ENCODE data around the gene SMAD6.

DNA sequence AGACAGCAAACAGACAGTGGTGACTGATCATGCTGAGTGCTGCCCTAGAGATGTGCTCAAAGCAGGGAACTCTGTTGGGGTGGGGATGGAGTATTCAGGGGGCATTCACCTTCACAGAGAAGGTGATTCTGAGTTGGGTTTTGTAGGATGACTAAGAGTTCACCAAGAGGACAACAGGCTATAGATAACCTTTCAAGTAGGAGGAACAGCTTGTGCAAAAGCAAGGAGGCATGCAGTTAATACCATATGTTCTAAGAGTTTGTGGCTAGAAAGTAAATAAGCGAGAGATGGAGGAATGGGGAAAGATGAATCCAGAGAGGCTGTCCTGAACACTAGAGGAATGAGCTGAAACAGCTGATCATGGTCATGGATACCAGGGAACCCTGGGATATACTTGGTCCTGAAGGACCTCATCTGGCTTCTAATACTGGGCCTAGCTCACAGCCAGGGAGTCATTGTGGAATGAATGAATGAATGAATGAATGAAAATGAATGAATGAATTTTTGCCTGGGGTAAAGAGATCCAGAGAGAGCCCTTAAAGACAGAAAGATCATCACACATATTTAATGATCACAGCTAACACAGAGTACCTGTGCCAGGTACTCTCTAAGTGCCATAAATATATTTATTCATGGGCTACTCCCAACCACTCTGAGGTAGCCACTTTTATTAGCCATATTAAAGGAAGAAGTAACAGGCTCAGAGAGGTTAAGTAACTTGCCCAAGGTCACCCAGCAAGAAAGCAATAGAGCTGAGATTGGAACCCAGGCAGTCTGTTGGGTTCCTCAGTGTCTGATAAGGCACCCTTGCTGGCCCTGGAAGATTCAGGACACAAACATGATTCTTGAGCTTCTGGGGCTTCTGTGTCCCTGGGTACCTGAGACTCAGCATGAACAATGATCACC, 22.0 kb downstream of the SMAD6 start:
- TF ChIP-seq, protein P1, sequence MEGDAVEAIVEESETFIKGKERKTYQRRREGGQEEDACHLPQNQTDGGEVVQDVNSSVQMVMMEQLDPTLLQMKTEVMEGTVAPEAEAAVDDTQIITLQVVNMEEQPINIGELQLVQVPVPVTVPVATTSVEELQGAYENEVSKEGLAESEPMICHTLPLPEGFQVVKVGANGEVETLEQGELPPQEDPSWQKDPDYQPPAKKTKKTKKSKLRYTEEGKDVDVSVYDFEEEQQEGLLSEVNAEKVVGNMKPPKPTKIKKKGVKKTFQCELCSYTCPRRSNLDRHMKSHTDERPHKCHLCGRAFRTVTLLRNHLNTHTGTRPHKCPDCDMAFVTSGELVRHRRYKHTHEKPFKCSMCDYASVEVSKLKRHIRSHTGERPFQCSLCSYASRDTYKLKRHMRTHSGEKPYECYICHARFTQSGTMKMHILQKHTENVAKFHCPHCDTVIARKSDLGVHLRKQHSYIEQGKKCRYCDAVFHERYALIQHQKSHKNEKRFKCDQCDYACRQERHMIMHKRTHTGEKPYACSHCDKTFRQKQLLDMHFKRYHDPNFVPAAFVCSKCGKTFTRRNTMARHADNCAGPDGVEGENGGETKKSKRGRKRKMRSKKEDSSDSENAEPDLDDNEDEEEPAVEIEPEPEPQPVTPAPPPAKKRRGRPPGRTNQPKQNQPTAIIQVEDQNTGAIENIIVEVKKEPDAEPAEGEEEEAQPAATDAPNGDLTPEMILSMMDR (conservative IDR thresholded peaks at IDR 0.05 in 1 of 2, IDR thresholded peaks at IDR 0.05 in 1 of 2; ENCODE audit: low read depth in 1 of 2, low read length in 2 of 2) = no peak
- no peak for TF ChIP-seq EZH2 (IDR thresholded peaks at IDR 0.05; ENCODE audit: low read length, missing control alignments)

Data from fibroblast of lung (primary cell).